GM21515 (cell line): Measurements from ENCODE around the gene CD70.
A peak's percentile ranks its signal among the peaks of the same experiment; 100 is the strongest.
"Not testable (repeated sequence)": the region's sequence is repeated elsewhere in the genome, so short reads cannot be mapped to it uniquely, and the experiment has no call there.

ENCODE experiments used
- ATAC-seq: cut with Tn5 transposase; IDR thresholded peaks from one replicate; pipeline ENCODE4 v1.9.1; 2021; ENCODE audit not compliant: unreplicated experiment

Gene CD70

DNA sequence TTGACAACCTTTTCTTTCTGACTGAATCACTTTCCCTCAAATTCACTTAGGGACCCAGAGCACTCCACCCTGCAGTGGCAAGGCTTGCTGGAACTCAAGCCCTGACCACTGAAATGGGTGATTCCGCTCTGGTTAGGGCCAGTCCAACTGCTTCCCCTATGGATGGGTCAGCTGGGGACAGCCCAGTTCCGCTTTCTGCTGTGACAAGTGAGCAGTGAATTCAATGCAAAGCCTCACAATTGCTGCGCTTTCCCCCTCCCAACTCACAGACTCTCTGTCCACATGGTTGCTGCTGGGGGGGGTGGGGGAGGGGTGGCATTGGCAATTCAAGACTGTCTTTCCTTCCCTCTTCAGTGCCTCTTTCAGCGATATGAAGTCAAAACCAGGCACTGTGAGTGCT lies 18.7 kb downstream of the CD70 start:
- no peak for ATAC-seq

DNA sequence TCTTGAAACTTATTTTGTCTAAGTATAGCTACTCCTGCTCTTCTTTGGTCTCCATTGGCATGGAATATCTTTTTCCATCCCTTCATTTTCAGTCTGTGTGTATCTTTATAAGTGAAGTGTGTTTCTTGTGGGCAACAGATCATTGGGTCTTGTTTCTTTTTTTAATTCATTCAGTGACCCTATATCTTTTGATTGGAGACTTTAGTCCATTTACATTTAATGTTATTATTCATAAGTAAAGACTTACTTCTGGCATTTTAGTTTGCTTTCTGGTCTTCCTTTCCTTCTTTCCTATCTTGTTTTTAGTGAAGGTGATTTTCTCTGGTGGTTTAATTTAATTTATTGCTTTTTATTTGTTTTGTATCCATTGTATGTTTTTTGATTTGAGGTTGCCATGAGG lies 19.8 kb downstream of the CD70 start:
- no peak for ATAC-seq

- ATAC-seq = no peak
Measured at GRCh38 chr19:6570764-6571163, 20.2 kb downstream of the CD70 start.

GRCh38 chr19:6568816-6569215 lies 22.1 kb downstream of the CD70 start:
- no peak for ATAC-seq

GRCh38 chr19:6568010-6568526 lies 22.9 kb downstream of the CD70 start:
- ATAC-seq = no peak

DNA sequence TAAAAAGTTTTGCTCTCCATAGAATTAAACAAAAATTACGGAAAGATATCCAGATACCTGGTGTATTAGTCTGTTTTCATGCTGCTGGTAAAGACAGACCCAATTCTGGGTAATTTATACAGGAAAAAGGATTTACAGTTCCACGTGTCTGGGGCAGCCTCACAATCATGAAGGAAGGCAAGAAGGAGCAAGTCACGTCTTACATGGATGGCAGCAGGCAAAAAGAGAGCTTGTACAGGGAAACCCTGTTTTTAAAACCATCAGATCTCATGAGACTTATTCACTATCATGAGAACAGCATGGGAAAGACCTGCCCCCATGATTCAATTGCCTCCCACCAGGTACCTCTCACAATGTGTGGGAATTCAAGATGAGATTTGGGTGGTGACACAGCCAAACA lies 24.2 kb downstream of the CD70 start:
- not testable (repeated sequence) for ATAC-seq

DNA sequence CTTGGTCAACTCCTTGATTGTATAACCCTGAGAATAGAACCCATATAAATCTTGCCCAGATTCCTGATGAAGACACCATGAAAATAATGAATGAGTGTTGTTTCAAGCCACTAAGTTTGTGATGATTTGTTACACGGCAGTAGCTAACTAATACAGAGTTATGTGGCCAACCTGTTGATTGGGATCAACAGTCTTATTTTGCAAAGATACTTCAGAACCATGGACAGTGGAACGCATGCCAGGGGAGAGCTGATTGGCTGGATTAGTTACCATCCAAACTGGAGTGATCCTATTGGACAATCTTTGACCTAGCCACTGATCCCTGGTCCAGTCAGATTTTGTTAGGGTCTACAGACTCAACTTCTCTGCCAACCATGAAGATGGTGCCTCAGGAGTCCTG lies 26.6 kb downstream of the CD70 start:
- no peak for ATAC-seq

DNA sequence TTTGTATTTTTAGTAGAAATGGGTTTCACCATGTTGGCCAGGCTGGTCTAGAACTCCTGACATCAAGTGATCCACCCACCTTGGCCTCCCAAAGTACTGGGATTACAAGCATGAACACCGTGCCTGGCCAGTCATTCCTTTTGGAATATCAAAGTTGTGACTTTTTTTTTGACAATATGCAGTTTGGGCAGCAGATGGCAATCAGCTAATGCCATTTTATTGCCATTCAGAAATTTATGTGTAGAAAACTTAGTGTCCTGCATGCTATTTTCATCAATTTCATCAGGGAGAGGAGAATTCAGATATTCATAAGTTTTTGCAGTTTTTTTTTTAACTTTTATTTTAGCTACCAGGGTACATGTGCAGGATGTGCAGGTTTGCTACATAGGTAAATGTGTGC lies 28.5 kb downstream of the CD70 start:
- not testable (repeated sequence) for ATAC-seq

DNA sequence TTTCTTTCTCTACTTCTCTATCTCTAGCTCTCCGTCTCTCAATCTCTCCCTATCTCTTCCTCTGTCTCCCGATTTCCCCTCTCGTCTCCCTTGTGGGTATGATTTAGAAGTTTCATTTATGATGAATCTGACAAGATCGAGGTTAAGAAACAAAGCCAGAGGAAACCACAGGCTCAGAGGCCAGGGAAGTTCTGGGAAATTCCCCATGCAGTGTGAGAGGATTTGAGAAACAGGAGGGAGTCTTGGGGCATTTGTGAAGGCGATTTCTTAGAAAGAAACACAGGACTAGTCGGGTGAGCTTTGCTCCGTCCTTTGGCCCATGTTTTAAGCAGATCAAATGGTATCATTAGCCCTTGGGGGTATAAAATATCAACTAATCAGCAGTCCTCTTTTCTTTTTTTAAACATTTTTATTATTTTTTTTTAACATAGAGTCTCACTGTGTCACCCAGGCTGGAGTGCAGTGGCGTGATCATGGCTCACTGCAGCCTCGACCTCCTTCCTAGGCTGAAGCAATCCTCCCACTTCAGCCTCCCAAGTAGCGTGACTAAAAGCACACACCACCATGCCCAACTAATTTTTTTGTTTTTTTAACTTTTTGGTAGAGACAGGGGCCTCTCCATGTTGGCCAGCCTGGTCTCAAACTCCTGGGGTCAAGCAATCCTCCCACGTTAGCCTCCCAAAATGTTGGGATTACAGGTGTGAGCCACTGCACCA lies 34.3 kb downstream of the CD70 start:
- ATAC-seq = no peak

GRCh38 chr19:6556043-6556449 lies 34.9 kb downstream of the CD70 start:
- no peak for ATAC-seq

- ATAC-seq = peak; percentile 50
Measured at GRCh38 chr19:6551607-6552450, 39.1 kb downstream of the CD70 start.

DNA sequence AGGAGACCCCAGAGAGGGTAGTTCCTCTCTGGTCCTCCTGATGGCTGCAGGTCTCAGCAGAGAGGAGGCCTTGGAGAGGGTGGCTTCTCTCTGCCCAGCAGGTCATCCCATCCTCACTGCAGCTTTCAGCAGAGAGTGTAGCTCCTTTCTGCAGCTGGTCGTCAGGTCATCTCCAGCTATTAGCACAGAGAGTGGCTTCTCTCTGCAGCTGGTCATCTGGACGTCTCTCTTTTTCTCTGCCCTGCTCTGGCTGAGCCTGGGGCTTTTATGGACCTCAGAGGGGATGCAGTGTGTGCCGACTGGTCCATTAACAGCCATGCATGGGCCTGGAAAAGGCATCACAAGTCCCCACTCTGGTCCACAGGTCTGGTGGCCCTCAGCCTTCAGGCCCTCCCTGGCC lies 39.9 kb downstream of the CD70 start:
- no peak for ATAC-seq

DNA sequence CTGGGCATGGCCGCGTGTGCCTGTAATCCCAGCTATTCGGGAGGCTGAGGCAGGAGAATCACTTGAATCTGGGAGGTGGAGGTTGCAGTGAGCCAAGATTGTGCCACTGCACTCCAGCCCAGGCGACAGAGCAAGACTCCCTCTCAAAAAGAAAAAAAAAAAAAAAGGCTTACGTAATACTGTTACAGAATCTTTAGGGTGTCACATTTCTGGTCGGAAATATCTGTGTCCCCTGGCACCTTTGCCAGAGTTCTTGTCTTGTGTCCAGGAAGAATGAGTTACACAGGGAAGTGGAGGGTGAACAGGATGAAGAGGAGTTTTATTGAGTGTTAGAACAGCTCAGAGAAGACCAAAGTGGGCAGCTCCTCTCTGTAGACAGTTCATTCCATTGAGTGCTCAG lies 40.3 kb downstream of the CD70 start:
- ATAC-seq = not testable (repeated sequence)

DNA sequence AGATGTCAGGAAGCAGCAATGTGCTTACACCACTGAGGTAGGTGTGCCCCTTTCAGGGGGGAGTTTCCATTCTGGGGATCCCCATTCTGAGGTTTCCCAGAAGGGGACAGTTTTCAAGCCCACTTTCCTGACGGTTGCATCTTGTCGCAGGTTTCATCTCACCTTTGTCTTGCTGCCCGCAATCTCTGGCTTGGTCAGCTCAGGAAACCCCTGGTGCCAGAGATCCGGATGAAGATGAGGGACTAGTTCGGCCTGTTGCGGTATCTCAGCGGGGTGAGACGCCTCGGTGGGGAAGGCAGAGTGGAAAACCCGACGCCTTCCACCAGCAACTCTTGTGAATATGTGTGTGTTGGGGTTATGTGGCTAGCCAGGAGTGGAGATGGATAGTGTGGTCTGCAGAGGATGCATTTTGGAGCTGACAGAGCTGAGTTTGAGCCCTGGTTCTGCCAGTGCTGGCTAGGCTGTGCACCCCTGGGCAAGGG lies 47.0 kb downstream of the CD70 start:
- ATAC-seq = no peak

- no peak for ATAC-seq
Measured at GRCh38 chr19:6540918-6541689, 49.8 kb downstream of the CD70 start.

DNA sequence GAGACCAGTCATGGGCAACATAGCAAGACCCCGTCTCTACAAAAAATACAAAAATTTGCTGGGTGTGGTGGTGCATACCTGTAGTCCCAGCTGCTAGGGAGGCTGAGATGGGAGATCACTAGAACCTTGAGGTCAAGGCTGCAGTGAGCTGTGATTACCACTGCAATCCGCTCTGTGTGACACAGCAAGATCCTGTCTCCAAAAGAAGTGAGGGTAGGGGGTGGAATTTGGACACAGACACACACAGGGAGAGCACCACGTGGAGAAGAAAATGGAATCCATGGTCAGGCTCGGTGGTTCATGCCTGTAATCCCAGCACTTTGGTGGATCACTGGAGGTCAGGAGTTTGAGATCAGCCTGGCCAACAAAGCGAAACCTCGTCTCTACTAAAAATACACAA lies 51.4 kb downstream of the CD70 start:
- no peak for ATAC-seq
